ENCODE measurements around the gene OSBP.
A peak's percentile ranks its signal among the peaks of the same experiment; 100 is the strongest.

The OSBP gene

DNA sequence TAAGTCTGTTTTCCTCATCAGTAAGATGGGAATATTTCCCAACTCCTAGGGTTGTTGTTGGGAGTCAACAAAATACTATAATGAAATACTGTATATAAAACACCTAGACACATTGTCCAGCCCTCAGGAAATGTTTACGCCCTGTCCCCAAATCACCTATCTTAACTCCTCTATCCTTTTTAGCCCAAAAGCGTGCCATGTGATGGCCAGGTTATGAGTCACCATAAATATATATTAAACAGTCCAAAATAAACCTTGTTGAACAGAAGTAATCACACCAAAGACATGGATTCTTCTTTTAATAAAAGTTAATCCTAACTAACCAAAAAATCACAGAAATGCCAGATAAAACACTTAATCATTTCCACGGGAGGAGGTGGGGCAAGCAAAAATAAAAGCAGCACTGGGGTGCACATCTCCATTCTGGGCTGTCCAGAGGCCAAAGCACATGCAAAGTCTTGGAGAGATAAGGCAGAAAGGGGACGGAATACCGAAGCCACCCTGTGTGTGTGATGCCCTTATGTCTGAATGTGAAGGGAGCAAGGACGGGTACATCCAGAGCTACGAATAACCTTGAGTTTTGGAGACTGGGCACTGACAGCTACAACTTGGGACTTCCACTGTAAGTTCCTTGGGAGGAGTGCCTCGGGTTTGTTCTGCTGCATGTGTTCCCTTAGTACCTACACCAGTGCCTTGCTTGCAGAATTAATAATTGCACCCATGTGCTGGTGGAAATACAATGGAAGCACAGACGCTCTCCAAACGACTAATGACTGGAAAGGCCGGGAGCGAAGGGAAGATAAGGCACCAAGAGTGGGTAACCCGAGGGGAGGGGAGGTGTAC is 1.1 kb downstream of the OSBP start:
- Histone ChIP-seq H3K4me2 (peak overlapping the region; percentile 85 to 98 (median 93)), H3K4me3 (peak overlapping the region; percentile 85 to 99 (median 96)), H3K4me1 (peaks cover 29 to 43% (median 37%) of the 10 kb centered on the region in 10 experiments), H4K20me1 (peaks cover 24 to 59% (median 53%) of the 10 kb centered on the region in 11 experiments; a peak in 19 of 22 replicates), H3K27ac (peak overlapping the region; percentile 82 to 97 (median 90); a peak in 21 of 22 replicates), H3K27me3 (no peaks in the 10 kb centered on the region), H3K36me3 (peaks cover 14 to 43% (median 26%) of the 10 kb centered on the region in 11 experiments), H3K9me3 (replicated peaks in 1 of 11) (no peaks in the 10 kb centered on the region), H3K9ac (peak overlapping the region; percentile 89 to 99 (median 94))
- TF ChIP-seq Cebpa-rat (IDR thresholded peaks at IDR 0.05), result no peak

DNA sequence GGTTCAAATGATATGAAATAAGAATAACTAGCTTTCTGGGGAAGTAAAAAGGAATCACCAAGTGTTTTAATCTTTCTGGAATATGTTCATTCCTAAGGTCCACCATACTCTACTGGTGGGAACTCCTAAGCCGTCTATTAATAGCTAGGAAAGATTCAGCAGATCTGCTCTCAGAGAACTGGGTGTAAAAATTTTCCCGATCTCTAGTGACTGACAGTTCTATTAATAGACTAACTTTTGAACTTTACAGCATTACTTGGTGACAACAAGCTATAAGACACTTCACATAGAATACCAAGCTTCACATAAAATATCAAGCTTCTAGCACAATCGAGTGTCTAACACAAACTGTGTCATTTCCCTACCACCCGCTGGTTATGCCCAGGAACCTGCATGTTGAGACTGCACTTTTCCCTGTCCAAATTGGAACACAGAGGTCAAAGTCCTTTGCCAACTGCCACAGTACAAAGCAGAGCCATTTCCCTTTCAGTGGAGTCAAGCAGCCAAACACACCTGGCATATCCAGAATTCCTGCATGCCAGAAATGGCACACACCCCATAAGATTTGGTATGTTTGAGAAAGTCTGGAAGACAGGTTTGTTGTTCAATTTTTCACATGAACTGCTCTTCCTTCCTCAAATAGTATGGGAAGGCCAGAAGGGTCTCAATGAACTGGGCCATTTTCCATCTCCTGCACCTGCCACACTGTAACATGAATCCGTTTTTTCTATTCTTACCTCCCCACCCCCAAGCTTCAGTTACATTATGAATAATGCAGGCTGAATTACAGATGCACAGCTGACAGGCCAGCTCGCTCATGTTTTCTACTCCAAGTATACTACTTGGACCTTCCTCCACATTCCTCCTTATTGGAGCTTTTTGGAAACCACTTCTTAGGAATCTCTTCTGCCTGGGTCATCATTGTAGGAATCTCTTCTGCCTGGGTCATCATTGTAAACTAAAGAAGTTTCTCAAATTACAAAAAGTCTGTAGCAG is 3.7 kb downstream of the OSBP start:
- Histone ChIP-seq H3K9ac (no peak overlapping the region), H3K36me3 (peaks cover 40 to 69% (median 53%) of the 10 kb centered on the region in 11 experiments), H4K20me1 (peaks cover 24 to 82% (median 65%) of the 10 kb centered on the region in 11 experiments; a peak in 19 of 22 replicates), H3K4me1 (peaks cover 29 to 40% (median 36%) of the 10 kb centered on the region in 10 experiments), H3K27me3 (no peaks in the 10 kb centered on the region), H3K4me2 (peak overlapping the region in 9 of 11 experiments; percentile 9 to 98 (median 93); a peak in 13 of 22 replicates), H3K27ac (no peak overlapping the region), H3K9me3 (replicated peaks in 1 of 11) (no peaks in the 10 kb centered on the region), H3K4me3 (no peak overlapping the region)
- TF ChIP-seq Cebpa-rat (IDR thresholded peaks at IDR 0.05), result no peak

- peaks cover 56 to 85% (median 69%) of the 10 kb centered on the region in 11 experiments for H3K36me3 ChIP-seq
- peaks cover 24 to 97% (median 75%) of the 10 kb centered on the region in 11 experiments; a peak in 19 of 22 replicates for H4K20me1 ChIP-seq
These were observed 5.3 kb downstream of the OSBP start for GRCh38 chr11:59610289-59610688.

GRCh38 chr11:59607703-59608454 is 7.7 kb downstream of the OSBP start:
- no peak for TF ChIP-seq Cebpa-rat (IDR thresholded peaks at IDR 0.05)
- Histone ChIP-seq H3K4me1 (peaks cover 7 to 16% (median 12%) of the 10 kb centered on the region in 10 experiments), H3K36me3 (peaks cover 80 to 100% (median 92%) of the 10 kb centered on the region in 11 experiments), H3K9ac (no peak overlapping the region), H3K4me2 (no peak overlapping the region), H3K9me3 (replicated peaks in 1 of 11) (no peaks in the 10 kb centered on the region), H3K27me3 (no peaks in the 10 kb centered on the region), H3K4me3 (no peak overlapping the region), H4K20me1 (peaks cover 23 to 97% (median 78%) of the 10 kb centered on the region in 11 experiments; a peak in 19 of 22 replicates), H3K27ac (no peak overlapping the region)

More at GRCh38 chr11:59610289-59610688, 5.3 kb downstream of the OSBP start:
- no peaks in the 10 kb centered on the region for H3K27me3 ChIP-seq
- no peak overlapping the region for H3K9ac ChIP-seq
- H3K4me1 ChIP-seq, result peaks cover 26 to 35% (median 32%) of the 10 kb centered on the region in 10 experiments
- no peaks in the 10 kb centered on the region for H3K9me3 ChIP-seq (replicated peaks in 1 of 11)
- no peak overlapping the region for H3K4me3 ChIP-seq
- H3K27ac ChIP-seq, result no peak overlapping the region
- no peak overlapping the region for H3K4me2 ChIP-seq
- TF ChIP-seq Cebpa-rat (IDR thresholded peaks at IDR 0.05), result no peak

GRCh38 chr11:59602432-59602831 is 13.1 kb downstream of the OSBP start:
- no peaks in the 10 kb centered on the region for H3K27me3 ChIP-seq
- no peaks in the 10 kb centered on the region for H3K4me1 ChIP-seq
- no peak for TF ChIP-seq Cebpa-rat (IDR thresholded peaks at IDR 0.05)
- no peak overlapping the region for H3K4me3 ChIP-seq
- no peak overlapping the region for H3K4me2 ChIP-seq
- H3K9ac ChIP-seq, result no peak overlapping the region
- H3K9me3 ChIP-seq (replicated peaks in 1 of 11), result no peaks in the 10 kb centered on the region
- H4K20me1 ChIP-seq, result peaks cover 11 to 63% (median 53%) of the 10 kb centered on the region in 11 experiments; a peak in 18 of 22 replicates
- no peak overlapping the region for H3K27ac ChIP-seq
- H3K36me3 ChIP-seq, result peaks cover 99 to 100% (median 100%) of the 10 kb centered on the region in 11 experiments

DNA sequence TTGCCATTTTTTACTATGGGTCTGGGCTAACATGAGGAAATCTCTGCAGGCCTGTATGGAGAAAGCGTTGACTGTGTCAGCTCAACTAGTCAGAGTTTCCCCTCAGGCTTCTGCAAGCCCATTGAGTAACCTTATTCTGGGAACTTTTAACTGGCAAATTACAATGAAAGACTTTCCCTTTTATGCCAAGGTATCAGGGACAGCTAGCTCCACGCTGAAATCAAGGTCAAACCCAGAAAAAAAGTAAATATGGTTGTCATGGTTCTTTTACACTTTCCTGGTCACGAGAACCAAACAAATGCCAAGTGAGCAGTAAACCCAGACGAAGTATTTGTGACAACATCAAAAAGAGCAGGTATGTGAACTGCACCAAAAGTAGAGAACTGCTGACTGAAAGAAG is 13.8 kb downstream of the OSBP start:
- H3K9me3 ChIP-seq (replicated peaks in 1 of 11), result no peaks in the 10 kb centered on the region
- no peaks in the 10 kb centered on the region for H3K27me3 ChIP-seq
- H3K4me2 ChIP-seq, result no peak overlapping the region
- H3K4me1 ChIP-seq, result no peaks in the 10 kb centered on the region
- no peak overlapping the region for H3K4me3 ChIP-seq
- no peak overlapping the region for H3K9ac ChIP-seq
- no peak overlapping the region for H3K27ac ChIP-seq
- no peak for TF ChIP-seq Cebpa-rat (IDR thresholded peaks at IDR 0.05)
- peaks cover 99 to 100% (median 100%) of the 10 kb centered on the region in 11 experiments for H3K36me3 ChIP-seq
- peaks cover 11 to 66% (median 51%) of the 10 kb centered on the region in 11 experiments; a peak in 18 of 22 replicates for H4K20me1 ChIP-seq

GRCh38 chr11:59600636-59601035 is 14.9 kb downstream of the OSBP start:
- Histone ChIP-seq H3K4me1 (no peaks in the 10 kb centered on the region), H3K36me3 (peaks cover 99 to 100% (median 100%) of the 10 kb centered on the region in 11 experiments), H3K27ac (no peak overlapping the region), H3K9me3 (replicated peaks in 1 of 11) (no peaks in the 10 kb centered on the region), H3K4me2 (no peak overlapping the region), H3K4me3 (no peak overlapping the region), H3K27me3 (no peaks in the 10 kb centered on the region), H3K9ac (no peak overlapping the region), H4K20me1 (peaks cover 17 to 66% (median 45%) of the 10 kb centered on the region in 11 experiments; a peak in 18 of 22 replicates)
- no peak for TF ChIP-seq Cebpa-rat (IDR thresholded peaks at IDR 0.05)

DNA sequence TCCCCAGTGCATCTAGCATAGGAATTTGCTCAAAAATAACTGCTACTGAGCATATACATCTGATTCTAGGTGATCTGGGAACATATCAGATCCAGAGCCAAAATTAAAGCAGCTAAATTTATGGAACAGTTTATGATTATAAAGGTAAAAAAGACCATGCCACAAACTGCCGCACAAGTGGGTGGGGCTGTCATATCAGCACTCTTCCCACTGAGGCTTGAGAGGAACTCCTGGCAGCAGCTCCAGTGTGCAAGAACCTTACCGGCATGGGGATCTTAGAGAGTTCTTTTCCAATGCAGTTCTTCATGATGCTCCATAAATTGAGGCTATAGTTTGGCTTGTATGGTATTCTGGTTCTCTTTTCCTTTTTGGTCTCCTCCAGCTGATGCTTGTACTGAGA is 15.3 kb downstream of the OSBP start:
- Histone ChIP-seq H3K27ac (no peak overlapping the region), H4K20me1 (peaks cover 17 to 66% (median 44%) of the 10 kb centered on the region in 11 experiments; a peak in 18 of 22 replicates), H3K4me3 (no peak overlapping the region), H3K4me2 (no peak overlapping the region), H3K27me3 (no peaks in the 10 kb centered on the region), H3K9me3 (replicated peaks in 1 of 11) (no peaks in the 10 kb centered on the region), H3K4me1 (no peaks in the 10 kb centered on the region), H3K36me3 (peaks cover 99 to 100% (median 100%) of the 10 kb centered on the region in 11 experiments), H3K9ac (no peak overlapping the region)
- no peak for TF ChIP-seq Cebpa-rat (IDR thresholded peaks at IDR 0.05)
